Measurements from ENCODE around the gene BIRC6.
A peak's percentile ranks its signal among the peaks of the same experiment; 100 is the strongest.

BIRC6 gene

GRCh38 chr2:32377928-32378327, 21.1 kb downstream of the BIRC6 start:
- DNase-seq = no peak

GRCh38 chr2:32379352-32379751, 22.5 kb downstream of the BIRC6 start:
- no peak for DNase-seq

- no peak for DNase-seq
Measured at GRCh38 chr2:32383858-32384257, 27.0 kb downstream of the BIRC6 start.

GRCh38 chr2:32384529-32384928, 27.7 kb downstream of the BIRC6 start:
- DNase-seq = no peak

- DNase-seq = no peak
Measured at GRCh38 chr2:32386739-32387138, 29.9 kb downstream of the BIRC6 start.

- no peak for DNase-seq
Measured at GRCh38 chr2:32399221-32399620, 42.4 kb downstream of the BIRC6 start.

GRCh38 chr2:32402091-32402490, 45.3 kb downstream of the BIRC6 start:
- DNase-seq = no peak

- DNase-seq = no peak
Measured at GRCh38 chr2:32403782-32404181, 47.0 kb downstream of the BIRC6 start.

GRCh38 chr2:32404691-32405090, 47.9 kb downstream of the BIRC6 start:
- DNase-seq = no peak

- DNase-seq = no peak
Measured at GRCh38 chr2:32416519-32416918, 59.7 kb downstream of the BIRC6 start.

- no peak for DNase-seq
Measured at GRCh38 chr2:32417659-32418058, 60.8 kb downstream of the BIRC6 start.

GRCh38 chr2:32418778-32419177, 62.0 kb downstream of the BIRC6 start:
- no peak for DNase-seq

GRCh38 chr2:32422133-32422532, 65.3 kb downstream of the BIRC6 start:
- DNase-seq = no peak

- no peak for DNase-seq
Measured at GRCh38 chr2:32423536-32423935, 66.7 kb downstream of the BIRC6 start.

- DNase-seq = no peak
Measured at GRCh38 chr2:32424739-32425138, 67.9 kb downstream of the BIRC6 start.

- DNase-seq = no peak
Measured at GRCh38 chr2:32425719-32426141, 68.9 kb downstream of the BIRC6 start.

GRCh38 chr2:32427672-32428610, 71.1 kb downstream of the BIRC6 start:
- DNase-seq = peak; percentile 89

- no peak for DNase-seq
Measured at GRCh38 chr2:32430804-32431203, 74.0 kb downstream of the BIRC6 start.

- DNase-seq = no peak
Measured at GRCh38 chr2:32436150-32436549, 79.3 kb downstream of the BIRC6 start.

- no peak for DNase-seq
Measured at GRCh38 chr2:32442020-32442467, 85.2 kb downstream of the BIRC6 start.

GRCh38 chr2:32446369-32446768, 89.5 kb downstream of the BIRC6 start:
- DNase-seq = no peak

GRCh38 chr2:32450851-32451250, 94.0 kb downstream of the BIRC6 start:
- no peak for DNase-seq

- no peak for DNase-seq
Measured at GRCh38 chr2:32452338-32453064, 95.7 kb downstream of the BIRC6 start.
